ENCODE results near the gene UNCX.

Gene UNCX

DNA sequence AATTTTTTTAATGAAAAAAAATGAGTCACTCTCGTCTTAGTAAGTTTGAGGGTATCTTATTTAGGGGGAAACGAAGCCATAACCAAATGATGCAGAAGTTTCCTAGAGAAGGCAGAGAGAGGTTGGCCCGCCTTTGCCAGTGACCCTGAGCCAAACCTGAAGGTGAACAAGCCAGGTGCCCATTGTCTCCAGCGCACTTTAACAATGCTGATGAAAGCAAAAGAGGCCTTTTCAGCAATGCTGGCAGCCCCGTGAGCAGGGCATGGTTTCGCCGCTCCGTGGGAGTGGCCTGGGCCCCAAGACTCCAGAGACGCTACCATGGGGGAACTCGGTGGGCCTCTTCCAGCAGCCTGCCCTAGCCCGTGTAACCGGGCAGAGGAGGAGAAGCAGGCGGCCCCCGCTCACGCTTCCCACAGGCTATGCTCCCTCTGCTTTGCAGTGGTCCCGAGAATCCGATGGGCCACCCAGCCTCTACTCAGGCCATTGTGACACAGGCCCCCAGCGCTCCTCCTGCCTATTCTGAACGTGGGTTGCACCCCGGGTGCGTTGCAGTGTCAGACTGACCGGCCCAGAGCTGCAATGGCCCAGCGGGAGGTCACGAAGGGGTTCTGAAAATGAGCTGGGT is 14.0 kb upstream of the UNCX start:
- no peak for DNase-seq

GRCh38 chr7:1219498-1219897 is 13.2 kb upstream of the UNCX start:
- DNase-seq: no peak

GRCh38 chr7:1220000-1220726 is 12.5 kb upstream of the UNCX start:
- no peak for DNase-seq

DNA sequence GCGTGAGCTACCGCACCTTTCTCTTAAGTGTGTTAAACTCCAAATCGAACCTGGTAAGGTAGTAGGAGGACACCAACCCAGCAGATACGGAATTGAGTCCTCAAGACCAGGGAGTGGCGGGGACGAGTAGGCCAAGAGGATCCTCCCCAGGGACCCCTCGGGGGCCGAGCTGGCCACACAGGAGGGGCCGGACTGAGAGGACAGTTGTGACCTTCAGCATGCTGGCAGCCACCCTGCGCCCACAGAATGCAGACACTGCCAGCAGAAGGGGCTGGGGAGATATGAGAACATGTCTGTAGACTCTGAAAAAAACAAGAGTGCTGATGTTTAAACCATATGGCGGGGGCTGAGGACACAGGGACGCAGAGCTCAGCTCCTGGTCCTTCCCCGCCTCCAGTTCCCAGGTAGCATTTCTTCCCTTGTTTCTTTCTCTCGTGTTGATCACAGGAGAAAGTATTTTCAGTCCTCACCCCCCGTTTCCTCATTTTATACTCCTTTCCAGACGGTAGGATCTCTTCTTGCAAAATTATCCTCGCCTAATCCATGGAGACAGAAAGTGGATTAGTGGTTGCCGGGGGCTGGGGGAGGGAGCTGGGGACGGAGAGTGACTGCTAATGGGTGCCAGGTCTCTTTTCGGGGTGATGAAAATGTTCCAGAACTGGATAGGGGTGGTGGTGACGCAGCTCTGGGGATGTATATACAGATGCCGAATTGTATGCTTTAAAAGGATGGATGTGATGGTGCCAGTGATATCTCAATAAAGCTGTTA is 11.5 kb upstream of the UNCX start:
- no peak for DNase-seq

GRCh38 chr7:1223196-1223981 is 9.3 kb upstream of the UNCX start:
- DNase-seq: no peak

DNA sequence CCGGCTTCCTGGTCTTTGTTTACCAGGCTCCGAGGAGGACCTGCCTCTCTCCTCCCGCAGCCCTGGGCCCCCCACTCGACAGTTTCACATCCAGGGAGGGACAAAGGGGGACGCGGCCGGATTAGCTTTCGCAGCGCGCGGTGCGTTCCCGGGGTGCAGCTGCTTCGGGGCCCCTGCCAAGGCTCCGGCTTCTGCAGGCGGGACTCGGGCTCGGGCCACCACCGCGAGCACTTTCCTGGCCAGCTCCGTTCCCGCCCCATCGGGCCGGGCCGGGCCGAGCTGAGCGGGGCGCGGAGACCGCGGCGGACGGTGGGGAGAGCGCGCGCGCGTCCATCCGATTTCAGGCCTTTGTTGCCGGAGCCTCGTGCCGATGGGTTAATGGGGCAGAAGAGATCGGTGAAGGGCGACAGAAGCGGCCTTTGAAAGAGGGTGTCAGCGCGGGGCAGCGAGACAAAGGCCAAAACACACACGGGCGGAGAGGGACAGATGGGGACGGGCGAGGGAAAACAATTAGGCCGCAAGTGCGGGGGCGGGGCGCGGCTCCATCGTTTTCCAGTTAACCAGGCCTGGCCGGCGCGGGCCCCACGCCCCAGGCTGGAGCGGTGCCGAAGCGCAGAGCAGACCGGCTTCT is 8.5 kb upstream of the UNCX start:
- DNase-seq: no peak

DNA sequence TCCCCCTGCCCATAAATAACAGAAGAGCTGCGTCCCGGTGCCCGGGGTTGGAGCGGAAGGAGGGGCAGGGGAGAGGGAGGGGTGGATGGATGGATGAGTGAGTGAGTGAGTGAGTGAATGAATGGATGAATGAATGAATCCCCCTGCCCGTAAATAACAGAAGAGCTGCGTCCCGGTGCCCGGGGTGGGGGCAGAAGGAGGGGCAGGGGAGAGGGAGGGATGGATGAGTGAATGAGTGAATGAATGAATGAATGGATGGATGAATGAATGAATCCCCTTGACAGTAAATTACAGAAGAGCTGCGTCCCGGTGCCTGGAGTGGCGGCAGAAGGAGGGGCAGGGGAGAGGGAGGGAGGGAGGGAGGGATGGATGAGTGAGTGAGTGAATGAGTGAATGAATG is 7.6 kb upstream of the UNCX start:
- no peak for DNase-seq

GRCh38 chr7:1225441-1226185 is 7.1 kb upstream of the UNCX start:
- no peak for DNase-seq

DNA sequence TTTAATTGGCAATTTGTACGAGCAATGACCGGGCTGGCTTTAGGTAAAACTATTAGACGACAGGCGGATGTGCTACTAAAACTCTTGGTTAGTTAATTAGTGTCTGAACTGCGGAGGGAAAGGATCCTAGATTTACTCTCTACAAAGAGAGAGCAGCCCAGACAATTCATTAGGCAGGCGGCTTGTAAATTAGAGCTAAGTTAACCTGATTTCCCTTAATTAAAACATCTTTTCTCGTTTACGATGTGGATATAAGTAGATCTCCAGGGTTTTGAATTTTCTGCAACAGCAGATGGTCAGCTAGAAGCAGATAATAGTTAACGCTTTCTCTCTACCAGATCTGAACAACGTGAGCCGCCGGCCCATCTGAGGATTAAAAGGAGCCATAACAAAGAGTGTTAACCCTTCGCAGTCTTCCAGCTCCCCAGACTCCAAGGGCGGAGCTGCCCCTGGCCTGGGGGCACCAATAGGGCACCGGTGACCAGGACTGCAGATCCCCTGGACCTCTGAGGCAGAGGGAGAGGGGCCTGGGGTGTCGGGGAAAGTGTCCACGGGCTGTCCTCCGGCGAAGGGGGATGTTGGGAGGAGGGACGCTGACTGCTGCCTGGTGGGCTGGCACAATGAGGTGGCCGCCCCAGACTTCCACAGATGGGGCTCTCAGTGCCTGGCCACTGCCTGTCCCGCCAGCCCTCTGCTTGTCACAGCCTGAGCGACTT is 6.3 kb upstream of the UNCX start:
- DNase-seq: no peak

DNA sequence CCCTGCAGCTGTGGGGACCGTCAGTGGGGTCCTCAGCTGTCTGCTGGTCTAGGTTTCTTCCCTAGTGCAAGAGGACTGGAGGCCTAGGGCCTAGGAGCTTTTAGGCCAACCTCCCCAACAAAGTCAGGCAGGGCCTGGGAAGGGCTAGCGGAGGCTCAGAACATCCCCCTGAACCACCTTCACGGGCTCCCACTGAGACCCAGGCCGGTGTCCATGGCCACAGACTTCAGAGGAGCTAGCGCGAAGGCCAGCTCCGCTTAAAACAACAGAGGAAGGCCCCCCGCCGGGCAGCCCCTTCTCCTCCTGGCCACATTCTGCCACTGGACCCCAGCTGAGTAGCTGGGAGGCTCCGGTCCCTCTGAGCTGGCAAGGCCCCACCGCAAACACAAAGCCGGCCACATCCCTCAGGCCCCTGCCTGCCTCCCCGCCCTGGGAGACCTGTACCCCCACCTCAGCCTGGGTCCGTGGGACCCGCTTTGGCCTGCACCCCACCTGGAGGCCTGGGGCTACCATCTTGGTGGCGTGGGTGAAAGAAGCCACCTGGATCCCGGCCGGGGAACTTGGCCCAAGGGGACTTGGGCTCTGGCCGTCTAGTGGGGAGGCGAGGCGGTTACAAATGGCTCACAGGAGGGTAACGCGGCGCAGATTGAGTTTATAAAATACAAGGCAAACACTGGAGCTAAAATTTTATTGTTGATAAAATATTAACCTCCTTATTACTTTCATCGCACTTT is 5.4 kb upstream of the UNCX start:
- no peak for DNase-seq

DNA sequence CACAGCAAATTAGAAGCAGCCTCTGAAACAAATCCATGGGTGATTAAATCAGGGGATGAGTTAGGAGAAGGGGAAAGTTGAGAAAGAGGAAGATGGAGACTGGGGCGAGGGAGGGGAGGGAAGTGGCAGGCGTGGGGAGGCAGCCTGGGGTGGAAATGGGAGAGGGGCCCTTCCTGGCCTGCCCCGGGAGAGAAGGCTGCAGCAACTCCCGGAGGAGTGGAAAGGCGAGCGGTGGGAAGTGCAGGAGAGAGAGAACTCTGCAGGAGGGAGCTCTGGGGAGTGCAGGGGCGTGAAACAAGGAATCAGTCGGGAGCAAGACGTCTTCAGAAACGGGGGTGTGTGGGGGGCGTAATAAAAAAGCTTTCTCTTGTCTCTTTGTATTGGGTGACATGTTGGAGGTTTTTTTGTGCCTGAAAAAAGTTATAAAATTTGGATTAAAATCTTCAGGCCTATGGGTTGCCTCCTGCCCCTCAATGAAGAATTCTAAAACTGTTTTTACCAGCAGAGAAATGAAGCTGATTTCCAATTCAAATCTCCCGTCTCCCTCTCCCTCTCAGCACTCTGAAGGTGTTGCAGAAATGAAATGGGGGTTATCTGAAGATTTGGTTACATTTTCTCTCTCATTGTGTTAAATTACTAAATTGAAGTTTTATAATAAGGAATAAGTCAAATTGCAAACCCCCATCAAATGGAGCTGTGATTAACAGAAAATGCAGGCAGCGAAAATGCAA is 4.7 kb upstream of the UNCX start:
- no peak for DNase-seq

- DNase-seq: no peak
Observed at GRCh38 chr7:1228545-1229201, 4.0 kb upstream of the UNCX start.

DNA sequence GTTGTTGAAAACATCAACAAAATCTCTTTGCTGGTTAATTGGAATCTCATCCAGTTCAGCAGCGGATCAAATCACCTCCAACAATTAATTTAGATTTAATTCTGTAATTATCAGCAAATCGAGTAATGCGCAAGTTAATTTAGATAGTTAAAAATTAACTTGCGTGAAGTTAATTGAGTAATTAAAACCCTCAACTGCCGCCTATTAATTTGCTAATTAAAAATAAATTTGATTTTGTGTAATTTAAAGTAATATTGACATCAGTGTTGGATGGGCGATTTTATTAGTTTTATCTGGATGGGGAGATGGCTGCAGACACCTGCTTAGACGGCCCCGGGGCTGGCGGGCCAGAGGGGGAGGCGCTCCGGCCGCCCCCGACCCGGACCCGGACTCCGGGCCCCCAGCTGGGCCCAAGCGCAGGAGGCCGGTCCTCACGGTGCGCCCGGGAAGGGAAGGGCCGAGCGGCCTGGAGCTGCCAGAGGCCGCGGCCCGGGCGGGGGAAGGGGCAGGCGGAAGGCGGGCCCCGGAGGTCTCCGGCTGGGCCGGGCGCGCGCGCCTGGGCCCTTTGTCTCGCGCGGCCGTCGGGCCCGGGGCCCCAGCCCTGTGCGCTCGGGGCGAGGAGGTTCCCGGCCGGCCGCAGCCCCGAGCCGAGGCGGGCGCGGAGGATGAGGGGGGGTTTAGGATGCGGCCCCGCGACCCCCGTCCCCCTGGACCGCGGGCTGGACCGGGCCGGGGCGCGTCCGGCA is 3.3 kb upstream of the UNCX start:
- no peak for DNase-seq

DNA sequence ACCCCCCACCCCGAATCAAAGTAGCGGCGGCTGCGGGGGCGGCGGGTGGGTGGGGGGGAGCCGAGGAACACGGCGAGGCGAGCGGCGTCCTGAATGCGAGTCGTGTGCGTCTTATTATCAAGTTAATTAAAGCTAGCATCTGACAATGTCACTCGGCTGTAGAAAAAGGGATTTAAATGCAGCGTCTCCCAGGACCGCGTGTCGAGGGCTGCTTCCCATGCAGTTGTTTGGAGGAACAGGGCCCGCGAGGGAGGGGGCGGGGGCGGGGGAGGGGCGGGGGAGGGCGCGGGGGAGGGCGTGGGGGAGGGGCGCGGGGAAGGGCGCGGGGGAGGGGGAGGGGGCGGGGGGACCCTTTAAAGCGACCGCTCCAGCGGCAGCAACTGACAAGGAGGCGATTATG is 2.7 kb upstream of the UNCX start:
- no peak for DNase-seq

DNA sequence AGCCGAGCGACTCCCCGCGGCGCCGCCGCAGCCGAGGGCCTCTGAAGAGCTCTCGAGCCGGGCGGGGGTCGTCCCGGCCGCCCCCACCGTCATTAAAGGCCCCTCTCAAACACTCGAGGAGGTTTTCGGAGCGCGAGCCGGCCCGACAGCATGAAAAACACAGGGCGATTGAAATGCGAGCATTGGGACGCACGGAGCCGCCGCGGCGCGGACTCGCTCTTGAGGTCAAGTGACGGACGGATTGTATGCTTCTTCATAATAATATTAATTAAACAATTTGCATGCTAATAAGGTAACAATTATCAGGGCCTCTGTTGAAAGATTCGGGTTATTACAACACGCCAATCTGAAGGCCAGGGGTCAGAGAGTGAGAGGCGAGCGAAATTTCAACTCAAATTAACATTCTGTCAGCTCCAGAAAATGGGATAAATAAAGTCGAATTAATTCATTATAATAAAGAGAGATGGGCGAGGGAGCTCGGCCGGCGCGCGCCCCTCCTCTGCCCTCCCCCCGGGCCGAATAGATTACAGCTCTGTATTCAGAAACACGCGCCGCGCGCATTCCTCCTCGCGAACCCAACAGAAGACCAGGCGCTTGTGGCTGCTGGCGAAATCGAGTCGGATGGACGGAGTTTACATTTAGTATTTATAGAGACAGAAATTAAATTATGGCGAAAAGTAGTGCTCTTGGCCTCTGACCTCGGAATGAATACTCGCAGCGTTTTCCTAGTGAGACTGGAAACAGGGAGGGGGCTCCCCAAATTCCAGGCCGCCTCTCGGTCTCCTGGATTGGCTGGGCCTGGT is 2.1 kb upstream of the UNCX start:
- no peak for DNase-seq

DNA sequence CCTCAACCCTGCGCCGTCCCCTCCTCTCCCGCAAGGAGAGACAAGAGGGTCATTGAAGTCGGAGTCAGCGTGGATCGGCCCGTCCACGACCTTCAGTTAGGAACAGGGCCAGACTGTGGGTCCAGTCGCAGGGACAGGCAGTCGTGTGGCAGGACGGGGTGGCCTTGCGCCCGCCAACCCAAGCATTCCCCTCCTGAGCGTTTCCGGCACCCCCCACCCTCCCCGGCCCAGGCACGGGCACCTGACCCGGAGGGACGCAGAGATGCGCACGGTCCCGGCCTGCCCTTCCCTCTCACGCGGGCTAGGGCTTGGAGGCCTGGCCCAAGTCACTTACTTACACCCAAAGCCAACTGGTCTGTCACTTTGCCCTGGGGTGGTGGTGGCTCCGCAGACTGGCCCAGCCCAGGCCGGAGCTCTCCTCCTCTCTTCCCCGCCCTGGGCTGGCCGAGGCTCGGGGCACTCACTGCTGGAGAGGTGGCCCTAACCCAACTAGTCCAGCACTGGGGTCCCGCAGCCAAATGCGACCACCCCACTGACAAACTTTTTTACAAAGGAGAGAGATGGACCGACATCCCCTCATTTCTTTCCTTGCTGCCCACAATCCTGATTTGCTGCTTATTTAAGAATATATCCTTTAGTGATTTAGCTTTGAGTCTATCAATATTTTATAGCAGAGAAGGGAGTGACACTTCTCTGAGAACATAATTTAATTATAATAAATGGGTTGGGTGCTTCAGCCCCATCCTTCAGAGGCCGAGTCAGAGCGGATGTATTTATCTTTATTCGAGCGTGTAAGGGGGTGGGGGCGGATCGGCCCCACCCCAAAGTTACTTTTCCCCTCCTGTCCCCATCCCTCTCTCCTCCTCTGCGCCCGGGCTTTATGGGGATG is 1.2 kb upstream of the UNCX start:
- DNase-seq: no peak

- DNase-seq: no peak
Observed at GRCh38 chr7:1232103-1232466, 587 bp upstream of the UNCX start.
